SK-N-SH (cell line): Measurements from ENCODE around the gene PDE2A. TPM values are rescaled to one million over a fixed set of nuclear protein-coding genes. Genes with fewer than 3 reads are reported as not detected.
A peak's percentile ranks its signal among the peaks of the same experiment; 100 is the strongest.

Experiments used
- CTCF ChIA-PET: fragments of 300-600, 350-600 bp; formaldehyde crosslinking; extraction: SDS; loops from one replicate; lab custom pipeline; 2021; lab: Yijun Ruan, JAX
- POLR2A ChIA-PET: fragments of 350-600 bp; sonication (Branson Sonifier 250); formaldehyde crosslinking; extraction: SDS; loops from one replicate; lab custom pipeline; 2020; ENCODE audit warnings: antibody characterized with exemption, inconsistent platforms; lab: Yijun Ruan, JAX
- DNase-seq: peaks from one replicate; pipeline ENCODE4 v3.0.0; 2012
- H2AFZ ChIP-seq: fragments of 200-600 bp; sonication (generic); 2 replicates; pipeline ENCODE4 v1.8.1; 2016; ENCODE audit warnings: antibody characterized with exemption, mild to moderate bottlenecking, low read depth
- H3F3A ChIP-seq: fragments of 200-600 bp; sonication (generic); replicated peaks from 2 replicates; pipeline ENCODE3; 2016; ENCODE audit warnings: antibody characterized with exemption, mild to moderate bottlenecking; ENCODE audit not compliant: insufficient read depth
- H3K27ac ChIP-seq, 2 experiments: fragments of 200-500 bp in 1 of 2; fragments of 200-600 bp in 1 of 2; sonication (Bioruptor generic) in 1 of 2; sonication (generic), shearing (Covaris generic) in 1 of 2; 2 replicates each; pipeline versions ENCODE4 v1.5.1 to v1.6.1; 2014 to 2016; ENCODE audit warnings: low read depth in 2 of 2, inconsistent platforms in 1 of 2, low read length in 1 of 2, mild to moderate bottlenecking in 1 of 2, mixed read lengths in 1 of 2
- H3K27me3 ChIP-seq: fragments of 200-600 bp; sonication (generic), shearing (Covaris generic); 2 replicates; pipeline ENCODE4 v1.6.1; 2016; ENCODE audit warnings: mixed run types; ENCODE audit not compliant: insufficient read depth
- H3K36me3 ChIP-seq, 2 experiments: fragments of 200-500 bp in 1 of 2; fragments of 200-600 bp in 1 of 2; sonication (Bioruptor generic) in 1 of 2; sonication (generic) in 1 of 2; replicated peaks in 1 of 2; 2 replicates each; pipeline versions ENCODE3 to v1.5.1; 2014 to 2016; ENCODE audit warnings: low read length in 1 of 2, mild to moderate bottlenecking in 1 of 2; ENCODE audit not compliant: insufficient read depth in 2 of 2, control insufficient read depth in 1 of 2
- H3K4me1 ChIP-seq, 2 experiments: fragments of 200-500 bp in 1 of 2; fragments of 200-600 bp in 1 of 2; sonication (Bioruptor generic) in 1 of 2; sonication (generic), shearing (Covaris generic) in 1 of 2; 2 replicates each; pipeline versions ENCODE4 v1.5.1 to v1.6.1; 2014 to 2016; ENCODE audit warnings: low read depth in 1 of 2, low read length in 1 of 2, mixed run types in 1 of 2; ENCODE audit not compliant: insufficient read depth in 2 of 2, control insufficient read depth in 1 of 2
- H3K4me2 ChIP-seq: fragments of 200-600 bp; sonication (generic), shearing (Covaris generic); 2 replicates; pipeline ENCODE4 v1.6.1; 2017; ENCODE audit warnings: mixed run types
- H3K4me3 ChIP-seq, 2 experiments: fragments of 200-500 bp in 1 of 2; fragments of 200-600 bp in 1 of 2; sonication (Bioruptor generic) in 1 of 2; sonication (generic), shearing (Covaris generic) in 1 of 2; 2 replicates each; pipeline versions ENCODE4 v1.5.1 to v1.8.1; 2014 to 2016; ENCODE audit warnings: low read depth in 2 of 2, inconsistent platforms in 1 of 2, low read length in 1 of 2, mild to moderate bottlenecking in 1 of 2, mixed read lengths in 1 of 2, moderate library complexity in 1 of 2
- H3K79me2 ChIP-seq: fragments of 200-600 bp; sonication (generic); 2 replicates; pipeline ENCODE4 v1.8.1; 2017; ENCODE audit warnings: mild to moderate bottlenecking; ENCODE audit not compliant: insufficient read depth
- H3K9ac ChIP-seq: fragments of 200-600 bp; sonication (generic); 2 replicates; pipeline ENCODE4 v1.6.1; 2017; ENCODE audit warnings: mixed run types
- H3K9me2 ChIP-seq: fragments of 200-600 bp; sonication (generic); 2 replicates; pipeline ENCODE4 v1.6.1; 2017; ENCODE audit warnings: mixed run types
- H3K9me3 ChIP-seq: fragments of 200-600 bp; sonication (generic); 2 replicates; pipeline ENCODE4 v1.6.1; 2017; ENCODE audit warnings: mixed run types, mild to moderate bottlenecking, moderate library complexity
- H4K20me1 ChIP-seq: fragments of 200-600 bp; sonication (generic); 2 replicates; pipeline ENCODE4 v1.6.1; 2017; ENCODE audit warnings: mild to moderate bottlenecking, mixed run types; ENCODE audit not compliant: insufficient read depth
- ELF1 ChIP-seq: IDR thresholded peaks from 2 replicates; pipeline ENCODE4 v1.4.0; 2012
- EP300 ChIP-seq, 2 experiments: IDR thresholded peaks; 2 replicates each; pipeline versions ENCODE4 v1.4.0 to v1.6.1; 2012; ENCODE audit warnings: borderline replicate concordance in 1 of 2, low read depth in 1 of 2, low read length in 1 of 2
- FOSL2 ChIP-seq: IDR thresholded peaks from 2 replicates; pipeline ENCODE4 v1.4.0; 2012; ENCODE audit warnings: low read depth, mild to moderate bottlenecking, moderate library complexity, borderline replicate concordance
- FOXJ3 ChIP-seq: sonication (generic); formaldehyde crosslinking; IDR thresholded peaks from 2 replicates; pipeline ENCODE4 v1.5.1; 2020; ENCODE audit warnings: mild to moderate bottlenecking, missing genetic modification reagents
- GATA2 ChIP-seq: sonication (generic); formaldehyde crosslinking; IDR thresholded peaks from 2 replicates; pipeline ENCODE4 v1.5.0; 2020; ENCODE audit warnings: mild to moderate bottlenecking, missing genetic modification reagents
- NFIC ChIP-seq: IDR thresholded peaks from 2 replicates; pipeline ENCODE4 v1.4.0; 2012; ENCODE audit warnings: borderline replicate concordance
- NRF1 ChIP-seq: IDR thresholded peaks from 2 replicates; pipeline ENCODE4 v1.6.1; 2012; ENCODE audit warnings: low read depth, mild to moderate bottlenecking, low read length
- POLR2AphosphoS5 ChIP-seq: IDR thresholded peaks from 2 replicates; pipeline ENCODE4 v1.6.1; 2012; ENCODE audit warnings: low read depth, low read length
- RAD21 ChIP-seq: IDR thresholded peaks from 2 replicates; pipeline ENCODE4 v1.6.1; 2012; ENCODE audit warnings: mild to moderate bottlenecking, low read length
- RCOR1 ChIP-seq: fragments of 150-350 bp; IDR thresholded peaks from 2 replicates; pipeline ENCODE4 v1.6.1; 2017; ENCODE audit warnings: antibody characterized with exemption, low read length
- RFX5 ChIP-seq: IDR thresholded peaks from 2 replicates; pipeline ENCODE4 v1.6.1; 2012; ENCODE audit warnings: mild to moderate bottlenecking, improper control_type of control experiment, low read length
- RXRA ChIP-seq: IDR thresholded peaks from 2 replicates; pipeline ENCODE4 v1.4.0; 2012; ENCODE audit warnings: low read depth, mild to moderate bottlenecking, borderline replicate concordance
- SIN3A ChIP-seq: IDR thresholded peaks from 2 replicates; pipeline ENCODE4 v1.6.1; 2012; ENCODE audit warnings: low read depth, mild to moderate bottlenecking, low read length, moderate library complexity, borderline replicate concordance
- SMC3 ChIP-seq: IDR thresholded peaks from 2 replicates; pipeline ENCODE4 v1.6.1; 2012; ENCODE audit warnings: low read depth, low read length, improper control_type of control experiment
- TCF12 ChIP-seq: IDR thresholded peaks from 2 replicates; pipeline ENCODE4 v1.4.0; 2012
- TEAD4 ChIP-seq: IDR thresholded peaks from 2 replicates; pipeline ENCODE4 v1.4.0; 2012; ENCODE audit warnings: mild to moderate bottlenecking, borderline replicate concordance; ENCODE audit not compliant: insufficient read depth
- WGBS: methylation state at CpG from one replicate; pipeline ENCODE4 v1.1.6; 2017; ENCODE audit warnings: low lambda C conversion rate; 5-methylcytosine and 5-hydroxymethylcytosine counted together
- polyA plus RNA-seq, 3 experiments: library from polyadenylated mRNA; depleted of rRNA; stranded (reverse); fragments of >200 nt; gene quantifications; 2 replicates each; pipeline ENCODE4 v1.2.3, GENCODE V29; 2012
- TF ChIP-seq, protein P1 (sequence below): fragments of 200-600 bp; sonication (generic); IDR thresholded peaks from 2 replicates; pipeline ENCODE4 v1.6.1; 2017; ENCODE audit warnings: antibody characterized with exemption, mild to moderate bottlenecking, moderate library complexity
- TF ChIP-seq, protein P2 (sequence below): IDR thresholded peaks from 2 replicates; pipeline ENCODE4 v1.6.1; 2012; ENCODE audit warnings: mild to moderate bottlenecking, low read depth, low read length, moderate library complexity
- TF ChIP-seq, protein P3 (sequence below): IDR thresholded peaks from 2 replicates; pipeline ENCODE4; 2012
- TF ChIP-seq, protein P4 (sequence below): fragments of 150-350 bp; IDR thresholded peaks from 2 replicates; pipeline ENCODE4 v1.6.1; 2016; ENCODE audit warnings: mild to moderate bottlenecking, low read depth, low read length

The PDE2A gene
- polyA plus RNA-seq, 1 of the 3 experiments (the other 2 are of a cell fraction), result 0.43 TPM

DNA sequence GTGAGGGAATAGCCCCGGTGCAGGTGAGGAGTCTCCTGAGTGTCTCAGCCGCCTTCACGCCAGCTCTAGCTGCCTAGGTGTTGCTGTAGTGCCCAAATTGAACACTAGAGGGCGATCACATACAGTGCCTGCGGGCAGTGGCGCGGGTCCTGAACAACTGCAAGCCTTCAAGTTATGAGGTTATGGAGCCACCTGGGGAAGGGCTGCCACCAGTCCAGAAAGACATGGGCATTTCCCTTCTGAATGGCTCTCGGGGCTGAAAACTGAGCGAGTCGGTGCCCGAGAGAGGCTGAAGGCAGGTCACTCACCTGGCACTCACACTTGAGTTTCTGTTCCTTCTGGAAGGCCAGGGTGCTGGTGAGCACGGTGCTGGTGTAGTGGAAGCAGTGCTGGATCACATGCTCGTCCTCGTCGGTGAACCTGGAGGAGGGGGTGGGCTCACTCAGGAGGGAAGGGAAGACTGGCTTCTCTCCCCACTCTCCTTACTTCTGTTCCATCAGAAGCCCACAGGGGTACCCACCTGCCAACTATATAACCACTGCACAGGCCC, 88.4 kb downstream of the PDE2A start:
- Histone ChIP-seq H4K20me1 (no peaks in the 10 kb centered on the region), H2AFZ (no peak overlapping the region), H3K27ac (no peak overlapping the region), H3K4me1 (no peaks in the 10 kb centered on the region; a peak in 1 of 4 replicates), H3K9me2 (no peaks in the 10 kb centered on the region), H3K9ac (no peak overlapping the region), H3K27me3 (peaks cover 20% of the 10 kb centered on the region), H3K4me2 (no peak overlapping the region), H3K36me3 (no peaks in the 10 kb centered on the region), H3K79me2 (no peaks in the 10 kb centered on the region), H3K4me3 (no peak overlapping the region), H3K9me3 (no peaks in the 10 kb centered on the region), H3F3A (no peaks in the 10 kb centered on the region)
- CTCF ChIA-PET, result interaction anchor here (0.5 to 9.8 kb wide), 31 partner anchors 8 to 1073 kb away, joined by 3 to 207 read pairs (median 5); partner anchors contain the start of gene PDE2A
- whole genome bisulfite sequencing, result 0% methylated on average over 6 of the region's 15 CpGs
- TF ChIP-seq, protein P1, sequence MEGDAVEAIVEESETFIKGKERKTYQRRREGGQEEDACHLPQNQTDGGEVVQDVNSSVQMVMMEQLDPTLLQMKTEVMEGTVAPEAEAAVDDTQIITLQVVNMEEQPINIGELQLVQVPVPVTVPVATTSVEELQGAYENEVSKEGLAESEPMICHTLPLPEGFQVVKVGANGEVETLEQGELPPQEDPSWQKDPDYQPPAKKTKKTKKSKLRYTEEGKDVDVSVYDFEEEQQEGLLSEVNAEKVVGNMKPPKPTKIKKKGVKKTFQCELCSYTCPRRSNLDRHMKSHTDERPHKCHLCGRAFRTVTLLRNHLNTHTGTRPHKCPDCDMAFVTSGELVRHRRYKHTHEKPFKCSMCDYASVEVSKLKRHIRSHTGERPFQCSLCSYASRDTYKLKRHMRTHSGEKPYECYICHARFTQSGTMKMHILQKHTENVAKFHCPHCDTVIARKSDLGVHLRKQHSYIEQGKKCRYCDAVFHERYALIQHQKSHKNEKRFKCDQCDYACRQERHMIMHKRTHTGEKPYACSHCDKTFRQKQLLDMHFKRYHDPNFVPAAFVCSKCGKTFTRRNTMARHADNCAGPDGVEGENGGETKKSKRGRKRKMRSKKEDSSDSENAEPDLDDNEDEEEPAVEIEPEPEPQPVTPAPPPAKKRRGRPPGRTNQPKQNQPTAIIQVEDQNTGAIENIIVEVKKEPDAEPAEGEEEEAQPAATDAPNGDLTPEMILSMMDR, result peak; percentile 90
- TF ChIP-seq TEAD4 (no peak), RAD21 (peak; percentile 87), SMC3 (peak; percentile 80)
- POLR2A ChIA-PET, result no interaction called here
- peak; percentile 89 for DNase-seq

DNA sequence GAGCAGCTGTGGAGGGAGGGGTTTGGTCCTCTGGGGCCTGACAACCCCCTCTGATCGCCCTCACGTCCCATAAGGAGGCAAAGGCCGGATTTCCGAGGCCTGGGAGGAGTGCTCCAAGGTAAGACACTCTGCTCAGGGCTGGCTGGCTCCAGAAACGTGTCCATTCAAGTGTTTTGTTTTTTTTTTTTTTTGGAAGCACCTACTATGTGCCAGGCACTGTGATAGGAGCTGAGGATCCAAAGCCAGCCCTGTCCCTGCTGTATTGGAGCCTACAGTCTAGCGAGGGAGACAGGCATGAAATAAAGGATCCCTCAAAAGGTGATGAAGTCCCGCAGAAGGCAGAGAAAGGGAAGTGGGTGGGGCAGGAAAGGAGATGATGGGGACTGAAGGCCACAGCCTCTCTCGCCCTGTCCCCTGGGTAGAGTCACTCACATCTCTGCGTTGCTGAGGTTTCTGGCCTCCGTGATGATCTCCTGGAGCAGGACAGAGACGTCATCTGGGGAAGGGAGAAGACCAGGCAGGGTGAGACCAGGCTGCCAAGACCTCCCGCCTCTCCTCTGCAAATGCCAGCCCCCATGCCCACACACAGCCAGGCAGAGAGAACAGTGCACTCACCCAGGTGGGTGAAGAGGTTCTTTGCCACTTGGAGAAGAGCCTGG, 89.2 kb downstream of the PDE2A start:
- WGBS, result 36% methylated on average over 10 of the region's 12 CpGs
- no peaks in the 10 kb centered on the region for H3K9me3 ChIP-seq
- H3K79me2 ChIP-seq, result no peaks in the 10 kb centered on the region
- H3K4me1 ChIP-seq, result no peaks in the 10 kb centered on the region; a peak in 1 of 4 replicates
- H3F3A ChIP-seq, result no peaks in the 10 kb centered on the region
- H3K9ac ChIP-seq, result no peak overlapping the region
- peaks cover 20% of the 10 kb centered on the region for H3K27me3 ChIP-seq
- no peaks in the 10 kb centered on the region for H3K36me3 ChIP-seq
- CTCF ChIA-PET, result interaction anchor here (0.5 to 9.8 kb wide), 28 partner anchors 8 to 1074 kb away, joined by 3 to 207 read pairs (median 5); partner anchors contain the start of gene PDE2A
- no peak overlapping the region for H3K4me3 ChIP-seq
- H2AFZ ChIP-seq, result no peak overlapping the region
- H3K9me2 ChIP-seq, result no peaks in the 10 kb centered on the region
- no peak for DNase-seq
- no peak overlapping the region for H3K4me2 ChIP-seq
- H4K20me1 ChIP-seq, result no peaks in the 10 kb centered on the region
- POLR2A ChIA-PET, result no interaction called here
- H3K27ac ChIP-seq, result no peak overlapping the region
- TF ChIP-seq FOSL2 (no peak), EP300 (IDR thresholded peaks at IDR 0.05; ENCODE audit: borderline replicate concordance in 1 of 2, low read depth in 1 of 2, low read length in 1 of 2) (no peak), RXRA (no peak), NFIC (no peak), SIN3A (no peak), TCF12 (no peak), FOXJ3 (CRISPR knock-in tag) (no peak), POLR2AphosphoS5 (no peak), RCOR1 (no peak), RFX5 (no peak), ELF1 (no peak), GATA2 (CRISPR knock-in tag) (no peak), NRF1 (no peak), RAD21 (no peak)
- TF ChIP-seq, protein P2, sequence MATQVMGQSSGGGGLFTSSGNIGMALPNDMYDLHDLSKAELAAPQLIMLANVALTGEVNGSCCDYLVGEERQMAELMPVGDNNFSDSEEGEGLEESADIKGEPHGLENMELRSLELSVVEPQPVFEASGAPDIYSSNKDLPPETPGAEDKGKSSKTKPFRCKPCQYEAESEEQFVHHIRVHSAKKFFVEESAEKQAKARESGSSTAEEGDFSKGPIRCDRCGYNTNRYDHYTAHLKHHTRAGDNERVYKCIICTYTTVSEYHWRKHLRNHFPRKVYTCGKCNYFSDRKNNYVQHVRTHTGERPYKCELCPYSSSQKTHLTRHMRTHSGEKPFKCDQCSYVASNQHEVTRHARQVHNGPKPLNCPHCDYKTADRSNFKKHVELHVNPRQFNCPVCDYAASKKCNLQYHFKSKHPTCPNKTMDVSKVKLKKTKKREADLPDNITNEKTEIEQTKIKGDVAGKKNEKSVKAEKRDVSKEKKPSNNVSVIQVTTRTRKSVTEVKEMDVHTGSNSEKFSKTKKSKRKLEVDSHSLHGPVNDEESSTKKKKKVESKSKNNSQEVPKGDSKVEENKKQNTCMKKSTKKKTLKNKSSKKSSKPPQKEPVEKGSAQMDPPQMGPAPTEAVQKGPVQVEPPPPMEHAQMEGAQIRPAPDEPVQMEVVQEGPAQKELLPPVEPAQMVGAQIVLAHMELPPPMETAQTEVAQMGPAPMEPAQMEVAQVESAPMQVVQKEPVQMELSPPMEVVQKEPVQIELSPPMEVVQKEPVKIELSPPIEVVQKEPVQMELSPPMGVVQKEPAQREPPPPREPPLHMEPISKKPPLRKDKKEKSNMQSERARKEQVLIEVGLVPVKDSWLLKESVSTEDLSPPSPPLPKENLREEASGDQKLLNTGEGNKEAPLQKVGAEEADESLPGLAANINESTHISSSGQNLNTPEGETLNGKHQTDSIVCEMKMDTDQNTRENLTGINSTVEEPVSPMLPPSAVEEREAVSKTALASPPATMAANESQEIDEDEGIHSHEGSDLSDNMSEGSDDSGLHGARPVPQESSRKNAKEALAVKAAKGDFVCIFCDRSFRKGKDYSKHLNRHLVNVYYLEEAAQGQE, result no peak
- TF ChIP-seq, protein P3, sequence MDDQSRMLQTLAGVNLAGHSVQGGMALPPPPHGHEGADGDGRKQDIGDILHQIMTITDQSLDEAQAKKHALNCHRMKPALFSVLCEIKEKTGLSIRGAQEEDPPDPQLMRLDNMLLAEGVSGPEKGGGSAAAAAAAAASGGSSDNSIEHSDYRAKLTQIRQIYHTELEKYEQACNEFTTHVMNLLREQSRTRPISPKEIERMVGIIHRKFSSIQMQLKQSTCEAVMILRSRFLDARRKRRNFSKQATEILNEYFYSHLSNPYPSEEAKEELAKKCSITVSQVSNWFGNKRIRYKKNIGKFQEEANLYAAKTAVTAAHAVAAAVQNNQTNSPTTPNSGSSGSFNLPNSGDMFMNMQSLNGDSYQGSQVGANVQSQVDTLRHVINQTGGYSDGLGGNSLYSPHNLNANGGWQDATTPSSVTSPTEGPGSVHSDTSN, result no peak
- TF ChIP-seq, protein P4, sequence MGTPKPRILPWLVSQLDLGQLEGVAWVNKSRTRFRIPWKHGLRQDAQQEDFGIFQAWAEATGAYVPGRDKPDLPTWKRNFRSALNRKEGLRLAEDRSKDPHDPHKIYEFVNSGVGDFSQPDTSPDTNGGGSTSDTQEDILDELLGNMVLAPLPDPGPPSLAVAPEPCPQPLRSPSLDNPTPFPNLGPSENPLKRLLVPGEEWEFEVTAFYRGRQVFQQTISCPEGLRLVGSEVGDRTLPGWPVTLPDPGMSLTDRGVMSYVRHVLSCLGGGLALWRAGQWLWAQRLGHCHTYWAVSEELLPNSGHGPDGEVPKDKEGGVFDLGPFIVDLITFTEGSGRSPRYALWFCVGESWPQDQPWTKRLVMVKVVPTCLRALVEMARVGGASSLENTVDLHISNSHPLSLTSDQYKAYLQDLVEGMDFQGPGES, result no peak
